Activated naive CD8-positive, alpha-beta T cell treated with anti-CD3 and anti-CD28 coated beads, Interleukin-2, amount 10 ng/mL, durations not matched to agents 7 days and 5 days (primary cell): ENCODE data around the gene MTFR1L. TPM values are rescaled to one million over a fixed set of nuclear protein-coding genes. Genes with fewer than 3 reads are reported as not detected.

Source experiments
- ATAC-seq: fragments of 150-1000 bp; cut with Tn5 transposase; one replicate; pipeline ENCODE4 v1.10.0; 2021; ENCODE audit warnings: low read depth, moderate library complexity
- POLR2A ChIA-PET: fragments of 350-600 bp; sonication (Branson Sonifier 250); formaldehyde crosslinking; loops from one replicate; lab custom pipeline; 2021; ENCODE audit warnings: antibody characterized with exemption; lab: Charles Lee
- DNase-seq: peaks from one replicate; pipeline ENCODE4 v3.0.0; 2021
- H3K27ac Mint-ChIP-seq: one replicate; pipeline ENCODE4 v1.8.0; 2022; ENCODE audit warnings: mild to moderate bottlenecking, mixed read lengths
- H3K27me3 Mint-ChIP-seq: one replicate; pipeline ENCODE4 v1.8.0; 2022; ENCODE audit warnings: mild to moderate bottlenecking, moderate library complexity, mixed read lengths
- H3K36me3 Mint-ChIP-seq: one replicate; pipeline ENCODE4 v1.8.0; 2021; ENCODE audit warnings: mild to moderate bottlenecking, mixed read lengths
- H3K4me1 Mint-ChIP-seq: one replicate; pipeline ENCODE4 v1.8.0; 2021; ENCODE audit warnings: mixed read lengths
- H3K4me3 Mint-ChIP-seq: one replicate; pipeline ENCODE4 v1.8.0; 2022; ENCODE audit warnings: mild to moderate bottlenecking, moderate library complexity, mixed read lengths
- H3K9me3 Mint-ChIP-seq: one replicate; pipeline ENCODE4 v1.8.0; 2021; ENCODE audit warnings: mixed read lengths
- total RNA-seq, 2 experiments: library from RNA; stranded (reverse); gene quantifications; one replicate each; pipeline ENCODE4 v1.2.3, GENCODE V29; 2021

The MTFR1L gene
- total RNA-seq, 2 experiments from 2014 or later: 40.8 to 41.3 TPM

- POLR2A ChIA-PET: no interaction called here
- ATAC-seq (no peak), DNase-seq (no peak)
- peak overlapping the region; percentile 58 for H3K27ac Mint-ChIP-seq
- H3K27me3 Mint-ChIP-seq: no peaks in the 10 kb centered on the region
- H3K36me3 Mint-ChIP-seq: peaks cover 7% of the 10 kb centered on the region
- peak overlapping the region; percentile 88 for H3K4me3 Mint-ChIP-seq
- H3K9me3 Mint-ChIP-seq: no peaks in the 10 kb centered on the region
- H3K4me1 Mint-ChIP-seq: peaks cover 21% of the 10 kb centered on the region
Measured at GRCh38 chr1:25858494-25858893, 38.7 kb downstream of the MTFR1L start.

GRCh38 chr1:25858906-25859789, 39.4 kb downstream of the MTFR1L start, which contains the start of gene AUNIP:
AUNIP (minus strand) TSS chr1:25859457; CDS start chr1:25859357, 100 bp downstream.
- Mint-ChIP-seq H3K4me3 (peak within 1 kb of the TSS; percentile 88), H3K27ac (peak within 1 kb of the TSS; percentile 91), H3K4me1 (peaks cover 21% of the 10 kb centered on the region), H3K36me3 (peaks cover 7% of the 10 kb centered on the region), H3K27me3 (no peaks in the 10 kb centered on the region), H3K9me3 (no peaks in the 10 kb centered on the region)
- POLR2A ChIA-PET: interaction anchor here (1.3 kb wide), 1 partner anchor 39 kb away, joined by 5 read pairs; the partner anchor contains the start of gene MTFR1L
- DNase-seq (peak; percentile 95), ATAC-seq (peak; percentile 94)

DNA sequence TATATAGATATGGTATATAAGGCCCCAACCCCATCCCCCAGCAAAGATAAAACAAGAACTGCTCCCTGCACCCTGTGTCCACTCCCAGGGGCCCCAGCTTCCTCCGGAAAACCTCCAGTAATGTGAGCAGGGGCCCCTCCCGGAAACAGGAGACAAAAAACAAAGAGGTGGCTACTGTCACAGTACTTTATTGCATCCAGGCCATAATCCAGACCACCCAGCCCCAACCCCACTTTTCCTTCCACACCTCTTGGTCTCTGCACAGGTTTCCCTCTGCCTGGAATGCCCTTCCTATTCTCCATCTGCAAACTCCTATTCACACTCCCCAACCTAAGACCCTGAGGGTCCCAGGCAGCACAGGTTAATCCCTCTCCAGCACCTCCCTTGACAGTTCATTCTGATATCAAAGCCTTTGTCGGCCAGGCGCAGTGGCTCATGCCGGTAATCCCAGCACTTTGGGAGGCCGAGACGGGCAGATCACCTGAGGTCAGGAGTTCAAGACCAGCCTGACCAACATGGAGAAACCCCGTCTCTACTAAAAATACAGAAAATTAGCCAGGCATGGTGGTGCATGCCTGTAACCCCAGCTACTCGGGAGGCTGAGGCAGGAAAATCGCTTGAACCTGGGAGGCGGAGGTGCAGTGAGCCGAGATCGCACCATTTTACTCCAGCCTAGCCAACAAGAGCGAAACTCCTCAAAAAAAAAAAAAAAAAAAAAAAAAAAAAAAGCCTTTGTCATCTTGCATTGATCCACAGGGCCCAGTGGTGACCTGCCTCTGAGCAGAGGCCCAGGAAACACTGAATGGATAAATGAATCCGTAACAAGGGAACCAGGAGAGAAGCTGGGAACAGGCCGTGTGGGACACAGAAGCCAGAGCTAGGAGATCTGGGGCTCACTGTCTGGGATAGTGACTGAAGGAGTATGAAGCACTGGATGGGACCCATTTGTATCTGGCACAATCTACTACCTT, 41.8 kb downstream of the MTFR1L start:
- H3K9me3 Mint-ChIP-seq: no peaks in the 10 kb centered on the region
- peaks cover 21% of the 10 kb centered on the region for H3K4me1 Mint-ChIP-seq
- peaks cover 3% of the 10 kb centered on the region for H3K36me3 Mint-ChIP-seq
- POLR2A ChIA-PET: no interaction called here
- ATAC-seq (no peak), DNase-seq (no peak)
- peak overlapping the region; percentile 18 for H3K27ac Mint-ChIP-seq
- peak overlapping the region; percentile 13 for H3K4me3 Mint-ChIP-seq
- H3K27me3 Mint-ChIP-seq: no peaks in the 10 kb centered on the region

DNA sequence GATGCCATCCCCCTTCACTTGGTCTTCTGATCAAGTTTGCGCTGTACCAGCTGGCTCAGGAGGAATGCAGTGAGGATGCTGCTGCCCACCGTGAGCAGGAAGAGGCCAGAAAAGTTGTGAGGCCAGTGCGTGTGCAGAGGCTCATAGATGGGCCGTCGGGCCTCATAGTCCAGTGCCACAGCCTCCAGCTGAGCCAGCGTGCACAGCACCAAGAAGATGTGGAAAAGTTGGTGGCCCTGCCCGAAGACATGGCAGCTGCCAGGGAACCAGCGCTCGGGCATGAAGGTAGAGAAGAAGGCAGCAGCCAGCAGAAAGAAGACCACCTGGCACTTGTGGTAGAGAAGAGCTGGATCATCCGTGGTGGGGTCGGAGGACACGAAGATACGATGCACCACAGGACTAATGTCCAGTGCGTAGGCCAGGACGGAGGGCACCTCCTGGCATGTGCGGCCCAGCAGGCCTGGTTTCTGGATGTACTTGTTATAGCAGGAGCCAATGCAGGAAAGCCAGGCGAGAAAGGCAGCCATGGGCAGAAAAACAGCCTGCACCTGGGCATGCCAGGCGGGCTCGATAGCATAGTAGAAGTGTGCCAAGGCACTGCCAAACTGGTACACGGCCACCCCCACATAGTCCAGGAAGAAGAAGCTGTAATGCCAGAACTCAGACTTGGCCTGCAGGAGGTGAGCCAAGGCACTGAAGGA, 43.2 kb downstream of the MTFR1L start:
- Mint-ChIP-seq H3K27ac (no peak overlapping the region), H3K4me3 (no peak overlapping the region)
- POLR2A ChIA-PET: no interaction called here

GRCh38 chr1:25863486-25864262, 43.9 kb downstream of the MTFR1L start:
- H3K4me1 Mint-ChIP-seq: peaks cover 16% of the 10 kb centered on the region
- DNase-seq (no peak), ATAC-seq (no peak)
- H3K9me3 Mint-ChIP-seq: no peaks in the 10 kb centered on the region
- H3K27ac Mint-ChIP-seq: no peak overlapping the region
- H3K36me3 Mint-ChIP-seq: peaks cover 3% of the 10 kb centered on the region
- POLR2A ChIA-PET: no interaction called here
- H3K27me3 Mint-ChIP-seq: no peaks in the 10 kb centered on the region
- H3K4me3 Mint-ChIP-seq: no peak overlapping the region

More for the DNA sequence above, 43.2 kb downstream of the MTFR1L start:
- peaks cover 21% of the 10 kb centered on the region for H3K4me1 Mint-ChIP-seq
- no peaks in the 10 kb centered on the region for H3K27me3 Mint-ChIP-seq
- H3K36me3 Mint-ChIP-seq: peaks cover 3% of the 10 kb centered on the region
- no peaks in the 10 kb centered on the region for H3K9me3 Mint-ChIP-seq
- ATAC-seq: no peak
- no peak for DNase-seq

GRCh38 chr1:25864434-25864833, 44.7 kb downstream of the MTFR1L start:
- POLR2A ChIA-PET: no interaction called here
- Mint-ChIP-seq H3K36me3 (peaks cover 3% of the 10 kb centered on the region), H3K4me3 (no peak overlapping the region), H3K9me3 (no peaks in the 10 kb centered on the region), H3K27me3 (no peaks in the 10 kb centered on the region), H3K4me1 (peaks cover 12% of the 10 kb centered on the region), H3K27ac (no peak overlapping the region)
- DNase-seq (no peak), ATAC-seq (no peak)

- Mint-ChIP-seq H3K9me3 (no peaks in the 10 kb centered on the region), H3K4me3 (no peak overlapping the region), H3K27ac (no peak overlapping the region), H3K36me3 (peaks cover 3% of the 10 kb centered on the region), H3K27me3 (no peaks in the 10 kb centered on the region), H3K4me1 (peaks cover 3% of the 10 kb centered on the region)
- POLR2A ChIA-PET: no interaction called here
- no peak for ATAC-seq
- no peak for DNase-seq
Measured at GRCh38 chr1:25866288-25866687, 46.5 kb downstream of the MTFR1L start.

GRCh38 chr1:25867210-25867991, 47.6 kb downstream of the MTFR1L start:
- no peak overlapping the region for H3K4me3 Mint-ChIP-seq
- DNase-seq: no peak

DNA sequence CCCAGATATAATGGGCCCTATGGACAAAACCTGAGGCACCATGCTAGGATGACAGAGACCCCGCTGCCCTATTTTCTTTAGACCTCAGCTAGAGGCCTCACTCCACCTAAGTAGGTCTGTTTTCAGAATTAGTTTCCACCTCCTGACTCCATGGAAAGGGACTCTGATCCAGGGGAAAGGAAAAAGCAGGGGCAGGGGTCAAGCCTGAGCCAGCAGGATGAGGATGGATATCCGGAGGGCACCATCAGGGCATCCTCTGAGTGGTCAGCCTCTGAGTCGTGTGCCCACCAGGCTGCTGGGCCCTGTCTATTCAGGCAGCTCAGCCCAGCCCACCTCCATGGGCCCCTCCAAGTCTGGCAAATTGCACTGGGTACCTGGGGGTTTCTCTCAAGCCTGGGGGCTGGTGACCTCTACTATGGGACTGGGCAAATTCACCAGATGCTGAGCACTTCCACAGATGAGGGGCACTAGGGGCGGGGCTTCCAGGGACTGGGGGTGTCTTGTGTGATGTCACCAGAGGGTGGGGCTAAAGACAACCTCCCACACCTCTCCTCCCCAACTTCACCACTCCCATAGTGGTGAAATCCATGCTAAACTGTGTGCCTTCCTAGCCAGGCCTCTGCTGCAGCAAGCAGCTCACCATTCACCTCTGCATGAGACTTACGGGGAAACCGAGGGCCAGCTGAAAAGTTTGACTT, 50.3 kb downstream of the MTFR1L start:
- peaks cover 6% of the 10 kb centered on the region for H3K4me1 Mint-ChIP-seq
- H3K4me3 Mint-ChIP-seq: no peak overlapping the region
- no peak overlapping the region for H3K27ac Mint-ChIP-seq
- DNase-seq (no peak), ATAC-seq (no peak)
- H3K36me3 Mint-ChIP-seq: no peaks in the 10 kb centered on the region
- H3K9me3 Mint-ChIP-seq: no peaks in the 10 kb centered on the region
- POLR2A ChIA-PET: no interaction called here
- no peaks in the 10 kb centered on the region for H3K27me3 Mint-ChIP-seq

More at GRCh38 chr1:25867210-25867991, 47.6 kb downstream of the MTFR1L start:
- H3K4me1 Mint-ChIP-seq: no peaks in the 10 kb centered on the region
- H3K9me3 Mint-ChIP-seq: no peaks in the 10 kb centered on the region
- no peak overlapping the region for H3K27ac Mint-ChIP-seq
- POLR2A ChIA-PET: no interaction called here
- ATAC-seq: no peak
- no peaks in the 10 kb centered on the region for H3K27me3 Mint-ChIP-seq
- H3K36me3 Mint-ChIP-seq: peaks cover 3% of the 10 kb centered on the region

DNA sequence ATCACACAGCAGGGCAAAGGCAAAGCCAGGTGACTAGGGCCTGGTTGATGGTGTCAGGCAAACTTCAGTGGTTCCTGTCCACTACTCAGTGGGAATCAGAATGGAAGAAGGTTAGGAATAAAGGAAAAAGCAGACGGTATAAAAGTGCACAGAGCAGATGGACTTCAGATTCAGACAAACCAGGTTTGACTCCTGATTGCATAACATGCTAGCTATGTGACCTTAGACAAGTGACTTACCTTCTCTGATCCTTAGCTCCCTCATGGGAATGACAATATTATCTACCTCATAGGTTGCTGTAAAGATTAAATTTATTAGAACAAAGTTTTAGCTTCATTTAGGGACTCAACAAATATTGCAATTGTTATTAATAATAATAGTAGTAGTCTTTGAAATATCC, 50.9 kb downstream of the MTFR1L start:
- Mint-ChIP-seq H3K27me3 (no peaks in the 10 kb centered on the region), H3K27ac (no peak overlapping the region), H3K9me3 (no peaks in the 10 kb centered on the region), H3K4me1 (peaks cover 6% of the 10 kb centered on the region), H3K4me3 (no peak overlapping the region), H3K36me3 (no peaks in the 10 kb centered on the region)
- POLR2A ChIA-PET: no interaction called here
- ATAC-seq (no peak), DNase-seq (no peak)

- H3K4me1 Mint-ChIP-seq: peaks cover 9% of the 10 kb centered on the region
- H3K9me3 Mint-ChIP-seq: no peaks in the 10 kb centered on the region
- DNase-seq (no peak), ATAC-seq (no peak)
- H3K4me3 Mint-ChIP-seq: no peak overlapping the region
- peaks cover 3% of the 10 kb centered on the region for H3K27me3 Mint-ChIP-seq
- no peaks in the 10 kb centered on the region for H3K36me3 Mint-ChIP-seq
- POLR2A ChIA-PET: no interaction called here
- no peak overlapping the region for H3K27ac Mint-ChIP-seq
Measured at GRCh38 chr1:25871086-25871703, 51.4 kb downstream of the MTFR1L start.
